Transverse colon (tissue), 4 donors: ENCODE data around the gene RUSC1. TPM values are rescaled to one million over a fixed set of nuclear protein-coding genes. Genes with fewer than 3 reads are reported as not detected.

Experiments
- DNase-seq: peaks from one replicate; pipeline ENCODE4 v3.0.0-alpha.2; 2019
- H3K27ac ChIP-seq, 4 donors: fragments of 200-600 bp; sonication (generic); 2 replicates each; pipeline ENCODE4 v1.5.1; 2016 to 2018; ENCODE audit warnings: inconsistent platforms in 4 of 4
- H3K27me3 ChIP-seq: fragments of 200-600 bp; sonication (generic); 2 replicates; pipeline ENCODE4 v1.5.1; 2017; ENCODE audit warnings: inconsistent platforms
- H3K36me3 ChIP-seq, 4 donors: fragments of 200-600 bp; sonication (generic); 2 replicates each; pipeline ENCODE4 v1.5.1; 2017 to 2019; ENCODE audit warnings: inconsistent platforms in 4 of 4
- H3K4me1 ChIP-seq, 4 donors: fragments of 200-600 bp; sonication (generic); 2 replicates each; pipeline ENCODE4 v1.5.1; 2017 to 2020; ENCODE audit warnings: inconsistent platforms in 4 of 4
- H3K4me3 ChIP-seq, 4 donors: fragments of 200-600 bp; sonication (generic); 1 replicate in 1 of 4; 2 replicates in 3 of 4; pipeline versions ENCODE4 v1.5.1 to v1.6.1; 2017 to 2019; ENCODE audit warnings: inconsistent platforms in 4 of 4
- H3K9me3 ChIP-seq, 2 donors: fragments of 200-600 bp; sonication (generic); 2 replicates each; pipeline ENCODE4 v1.5.1; 2017 to 2019; ENCODE audit warnings: inconsistent platforms in 2 of 2
- CTCF ChIP-seq, 5 experiments: fragments of 200-600 bp in 3 of 5; fragments of 450-650 bp in 2 of 5; sonication (generic) in 3 of 5; IDR thresholded peaks; 1 replicate in 2 of 5; 2 replicates in 3 of 5; pipeline ENCODE4 v1.5.1; 2016 to 2017; ENCODE audit warnings: antibody characterized with exemption in 5 of 5, inconsistent platforms in 3 of 5, mild to moderate bottlenecking in 2 of 5, moderate library complexity in 1 of 5
- EP300 ChIP-seq: sonication (generic); formaldehyde crosslinking; IDR thresholded peaks from one replicate; pipeline ENCODE4 v1.6.1; 2017; ENCODE audit warnings: antibody characterized with exemption, low read depth
- POLR2A ChIP-seq: fragments of 450-650 bp; IDR thresholded peaks from one replicate; pipeline ENCODE4 v1.6.1; 2016; ENCODE audit warnings: antibody characterized with exemption, mild to moderate bottlenecking, moderate library complexity
- POLR2AphosphoS5 ChIP-seq, 3 donors: sonication (generic); formaldehyde crosslinking; IDR thresholded peaks; one replicate each; pipeline ENCODE4 v1.6.1; 2016; ENCODE audit warnings: antibody characterized with exemption in 3 of 3
- WGBS, 2 donors: methylation state at CpG; one replicate each; pipeline ENCODE4 v1.1.5; 2018; ENCODE audit warnings: low coverage in 1 of 2; 5-methylcytosine and 5-hydroxymethylcytosine counted together
- in situ Hi-C, 4 donors: fragments of 200-750 bp; cut with MboI; loops; one replicate each; pipeline versions ENCODE4 v1.15.0 to v1.15.1; 2017; ENCODE audit warnings: low sequenced_read_pairs in 3 of 4, low pct_ligation_motif_present in 1 of 4, low pct_unique_long_range_greater_than_20kb in 1 of 4
- intact Hi-C: fragments of 100-400 bp; cut with DNase I; formaldehyde crosslinking; loops from one replicate; pipeline ENCODE4 v1.15.1; 2023; ENCODE audit warnings: low total_unique reads
- total RNA-seq, 4 donors: library from RNA; depleted of rRNA; stranded (reverse); fragments of >200 nt; gene quantifications; one replicate each; pipeline ENCODE4 v1.1.0, GENCODE V29; 2016

RUSC1 gene
- total RNA-seq, 4 donors from 2014 or later: 43.4 to 121 (median 65.5) TPM

GRCh38 chr1:155322953-155323728 lies 2.4 kb downstream of the RUSC1 start:
- peak; percentile 92 for DNase-seq
- H3K36me3 ChIP-seq: peaks cover 0 to 4% (median 0%) of the 10 kb centered on the region in 4 donors
- H3K27me3 ChIP-seq: no peaks in the 10 kb centered on the region
- H3K9me3 ChIP-seq: no peaks in the 10 kb centered on the region
- TF ChIP-seq POLR2AphosphoS5 (IDR thresholded peaks at IDR 0.05) (peak; percentile 21 to 54 (median 28)), POLR2A (no peak), EP300 (no peak), CTCF (IDR thresholded peaks at IDR 0.05) (peak; percentile 96 to 99 (median 99))
- peak overlapping the region; percentile 98 to 100 (median 100) for H3K27ac ChIP-seq
- in situ Hi-C loops: loop anchor here (5.0 to 10.0 kb wide), 3 partner anchors 46 to 58 kb away; partner anchors contain the start of genes HCN3 (in 3 of the 4), CLK2 (in 2 of the 4) and SCAMP3 (in 1 of the 4)
- WGBS, 2 donors: 1% methylated on average over 40 of the region's 58 CpGs; no CpG with 5 or more reads in 1 of the 2 donors
- H3K4me3 ChIP-seq: peak overlapping the region; percentile 71 to 90 (median 81)
- H3K4me1 ChIP-seq: peaks cover 14 to 48% (median 38%) of the 10 kb centered on the region in 4 donors
- intact Hi-C loops: loop anchor here (5.0 kb wide), 1 partner anchor 46 kb away; the partner anchor contains the start of gene HCN3

GRCh38 chr1:155323729-155324036 lies 3.0 kb downstream of the RUSC1 start:
- peaks cover 0 to 4% (median 0%) of the 10 kb centered on the region in 4 donors for H3K36me3 ChIP-seq
- intact Hi-C loops (loop anchor here (2.0 to 5.0 kb wide), 2 partner anchors 46 to 73 kb away; partner anchors contain the start of gene HCN3), in situ Hi-C loops (loop anchor here (5.0 to 10.0 kb wide), 3 partner anchors 46 to 59 kb away; partner anchors contain the start of genes HCN3 (in 3 of the 4), CLK2 (in 2 of the 4) and SCAMP3 (in 1 of the 4))
- H3K27me3 ChIP-seq: no peaks in the 10 kb centered on the region
- H3K4me1 ChIP-seq: peaks cover 14 to 48% (median 38%) of the 10 kb centered on the region in 4 donors
- H3K9me3 ChIP-seq: no peaks in the 10 kb centered on the region
- TF ChIP-seq POLR2AphosphoS5 (IDR thresholded peaks at IDR 0.05) (peak in 2 of 3 donors; percentile 28 to 56), CTCF (IDR thresholded peaks at IDR 0.05) (no peak), POLR2A (no peak)
- WGBS, 2 donors: 0% methylated on average over 28 of the region's 29 CpGs; no CpG with 5 or more reads in 1 of the 2 donors
- DNase-seq: peak; percentile 95
- peak overlapping the region; percentile 98 to 100 (median 100) for H3K27ac ChIP-seq
- H3K4me3 ChIP-seq: peak overlapping the region; percentile 71 to 90 (median 81)

- Histone ChIP-seq H3K4me1 (peaks cover 14 to 48% (median 38%) of the 10 kb centered on the region in 4 donors), H3K27ac (peak overlapping the region; percentile 98 to 100 (median 100)), H3K27me3 (no peaks in the 10 kb centered on the region), H3K4me3 (peak overlapping the region; percentile 71 to 90 (median 81)), H3K36me3 (peaks cover 0 to 4% (median 0%) of the 10 kb centered on the region in 4 donors), H3K9me3 (no peaks in the 10 kb centered on the region)
- 0% methylated on average over 38 of the region's 44 CpGs; no CpG with 5 or more reads in 1 of the 2 donors for WGBS, 2 donors
- in situ Hi-C loops (loop anchor here (5.0 to 10.0 kb wide), 3 partner anchors 47 to 59 kb away; partner anchors contain the start of genes HCN3 (in 3 of the 4), CLK2 (in 2 of the 4) and SCAMP3 (in 1 of the 4)), intact Hi-C loops (loop anchor here (2.0 to 5.0 kb wide), 2 partner anchors 47 to 73 kb away; partner anchors contain the start of gene HCN3)
- DNase-seq: peak; percentile 96
- TF ChIP-seq POLR2AphosphoS5 (IDR thresholded peaks at IDR 0.05) (peak; percentile 94 to 97 (median 94)), POLR2A (peak; percentile 94), CTCF (IDR thresholded peaks at IDR 0.05) (no peak)
These were observed 3.5 kb downstream of the RUSC1 start for GRCh38 chr1:155324037-155324716.
